K562 (cell line): ENCODE measurements around the gene CREB3L1. TPM values are rescaled to one million over a fixed set of nuclear protein-coding genes. Genes with fewer than 3 reads are reported as not detected.

ENCODE experiments used
- CBX2 ChIP-seq: fragments of 200-600 bp; sonication (generic); IDR thresholded peaks from one replicate; pipeline ENCODE4 v1.6.1; 2012; ENCODE audit warnings: mild to moderate bottlenecking, low read length, inconsistent platforms; ENCODE audit not compliant: insufficient read depth, poor library complexity, severe bottlenecking
- DDX20 ChIP-seq: fragments of 450-650 bp; IDR thresholded peaks from 2 replicates; pipeline ENCODE4 v1.6.1; 2016; ENCODE audit warnings: missing genetic modification characterization, low read depth, mild to moderate bottlenecking, missing compliant biosample characterization, moderate library complexity
- GATA2 ChIP-seq: sonication (generic); formaldehyde crosslinking; IDR thresholded peaks from 2 replicates; pipeline ENCODE4 v1.4.0; 2020; ENCODE audit warnings: mild to moderate bottlenecking, missing genetic modification reagents
- LEF1 ChIP-seq: fragments of 450-650 bp; IDR thresholded peaks from 2 replicates; pipeline ENCODE4 v1.6.1; 2016; ENCODE audit warnings: mild to moderate bottlenecking
- NFYB ChIP-seq: IDR thresholded peaks from 2 replicates; pipeline ENCODE4 v1.6.1; 2011; ENCODE audit warnings: mild to moderate bottlenecking, moderate library complexity; ENCODE audit not compliant: insufficient read length; ENCODE audit errors: extremely low read depth
- SNIP1 ChIP-seq: fragments of 450-650 bp; IDR thresholded peaks from 2 replicates; pipeline ENCODE4 v1.7.1; 2017; ENCODE audit warnings: low read depth, mild to moderate bottlenecking
- U2AF2 ChIP-seq: fragments of 200-400 bp; formaldehyde crosslinking; optimal IDR thresholded peaks from 2 replicates; pipeline ENCODE3; 2017; ENCODE audit warnings: low read depth, mild to moderate bottlenecking, low read length
- USF2 ChIP-seq: sonication (generic); formaldehyde crosslinking; IDR thresholded peaks from 2 replicates; pipeline ENCODE4 v1.5.0; 2020; ENCODE audit warnings: missing genetic modification reagents
- ZBTB40 ChIP-seq, 2 experiments: fragments of 450-650 bp in 1 of 2; sonication (generic) in 1 of 2; formaldehyde crosslinking in 1 of 2; IDR thresholded peaks; 2 replicates each; pipeline versions ENCODE4 v1.7.1 to v1.9.0; 2016 to 2022; ENCODE audit warnings: inconsistent platforms in 1 of 2, mild to moderate bottlenecking in 1 of 2, missing genetic modification reagents in 1 of 2
- ZNF449 ChIP-seq: fragments of 250-450 bp; sonication (Bioruptor Pico); IDR thresholded peaks from 2 replicates; pipeline ENCODE4 v1.8.0; 2022; ENCODE audit warnings: moderate library complexity, mild to moderate bottlenecking, inconsistent platforms
- ZNF639 ChIP-seq, 2 experiments: fragments of 200-800 bp in 1 of 2; sonication (Bioruptor generic) in 1 of 2; sonication (generic) in 1 of 2; formaldehyde crosslinking in 1 of 2; IDR thresholded peaks in 1 of 2; conservative IDR thresholded peaks in 1 of 2; 2 replicates each; pipeline versions ENCODE4 v1.5.0 to v1.6.1; 2016 to 2020; ENCODE audit warnings: missing compliant biosample characterization in 1 of 2, missing genetic modification characterization in 1 of 2, missing genetic modification reagents in 1 of 2
- ZNF644 ChIP-seq: fragments of 200-800 bp; sonication (Bioruptor generic); IDR thresholded peaks from 2 replicates; pipeline ENCODE4 v1.6.1; 2016; ENCODE audit warnings: low read depth, missing genetic modification characterization, missing compliant biosample characterization
- ZZZ3 ChIP-seq: fragments of 450-650 bp; IDR thresholded peaks from 2 replicates; pipeline ENCODE4 v1.6.1; 2016; ENCODE audit warnings: antibody characterized with exemption, mild to moderate bottlenecking, moderate library complexity
- polyA plus RNA-seq, 8 experiments: library from polyadenylated mRNA; depleted of rRNA in 4 of 8; stranded (reverse) in 5 of 8; unstranded in 3 of 8; fragments of >200 nt; fragmentation: Nextera tagmentation in 2 of 8; fragmentation: Illumina TruSeq in 1 of 8; extraction: Ambion mirVana in 2 of 8; extraction: Trizol in 1 of 8; gene quantifications; 2 replicates each; pipeline versions ENCODE4 v1.2.1 to v1.2.3, GENCODE V29; 2011 to 2014; ENCODE audit warnings: inconsistent platforms in 1 of 8, missing spikeins in 1 of 8
- total RNA-seq, 7 experiments: library from RNA; depleted of rRNA in 6 of 7; stranded (reverse); fragments of >200 nt in 6 of 7; fragmentation: Illumina TruSeq in 2 of 7; extraction: Trizol in 2 of 7; gene quantifications; 2 replicates each; pipeline versions ENCODE4 v1.2.1 to v1.2.3, GENCODE V29; 2011 to 2021; ENCODE audit warnings: low replicate concordance in 1 of 7

The CREB3L1 gene
- total and polyA plus RNA-seq, 9 of the 15 experiments (the other 6 are each of a cell fraction or from before 2014, with no cell fraction given), result 1.2 to 27.6 (median 3.7) TPM

- TF ChIP-seq ZBTB40 (IDR thresholded peaks at IDR 0.05), result peak; percentile 63
- TF ChIP-seq ZBTB40 (CRISPR knock-in tag; IDR thresholded peaks at IDR 0.05), result peak; percentile 62; the same call in 1 of the 2 replicates
- no peak for TF ChIP-seq U2AF2
- no peak for TF ChIP-seq DDX20 (tag)
- TF ChIP-seq ZZZ3, result no peak
- TF ChIP-seq SNIP1, result no peak
- TF ChIP-seq USF2, result no peak
- 0 out of 2 replicates have a peak, but pooled peaks have one; percentile 14 for TF ChIP-seq ZNF644 (tag)
- TF ChIP-seq CBX2, result no peak
- no peak for TF ChIP-seq ZNF449 (CRISPR knock-in tag)
- TF ChIP-seq LEF1, result peak; percentile 92
- no peak for TF ChIP-seq GATA2 (CRISPR knock-in tag)
- no peak for TF ChIP-seq ZNF639 (CRISPR knock-in tag; conservative IDR thresholded peaks at IDR 0.05 in 1 of 2, IDR thresholded peaks at IDR 0.05 in 1 of 2)
- no peak for TF ChIP-seq NFYB
Measured at GRCh38 chr11:46237248-46238077, 40.0 kb upstream of the CREB3L1 start (continued).
